ENCODE results near the gene LAPTM5. TPM values are rescaled to one million over a fixed set of nuclear protein-coding genes. Genes with fewer than 3 reads are reported as not detected.

LAPTM5 gene
- total RNA-seq, 4 donors from 2014 or later: 2.3 to 14.8 (median 10.1) TPM

DNA sequence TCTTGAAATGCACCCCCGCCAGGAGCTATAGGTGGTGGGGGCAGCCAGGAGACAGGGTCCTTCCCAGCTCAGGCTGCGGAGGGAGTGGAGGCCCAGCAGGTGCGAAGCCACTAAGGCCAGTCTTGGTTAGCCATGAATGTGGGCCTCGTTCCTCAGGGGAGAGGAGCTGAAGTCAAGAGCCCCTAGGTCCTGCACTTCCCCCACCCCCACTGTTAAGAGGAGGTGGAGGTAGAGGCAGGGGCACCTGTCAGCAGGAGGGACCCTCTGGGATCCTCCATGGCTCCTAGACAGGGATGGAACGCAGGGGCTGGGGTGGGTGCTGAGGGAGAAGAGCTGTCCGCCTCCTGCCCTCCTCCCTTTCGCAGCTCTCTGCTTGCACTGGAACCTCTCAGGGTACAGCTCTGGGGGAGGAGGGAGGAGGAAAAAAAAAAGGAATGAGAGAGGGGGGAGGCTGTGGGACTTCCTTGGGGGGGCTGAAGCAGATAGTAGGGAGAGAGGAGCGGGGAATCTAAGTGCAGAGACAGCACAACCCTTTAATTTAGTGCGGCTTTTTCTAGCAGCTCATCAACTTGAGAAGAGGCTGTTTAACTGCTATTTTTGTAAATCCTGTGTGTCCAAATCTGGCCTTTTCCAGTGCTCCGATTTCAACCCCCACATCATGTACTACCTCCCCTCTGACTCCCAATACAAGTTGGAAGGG, 71.2 kb downstream of the LAPTM5 start:
- no peak overlapping the region for H3K4me3 ChIP-seq
- in situ Hi-C loops (cut with MboI; ENCODE audit: low sequenced_read_pairs in 4 of 4) (loop anchor here in 3 of 4 donors (25.0 kb wide), 4 partner anchors 899 to 1899 kb away; partner anchors contain the start of genes MECR (in 1 of the 3) and PTPRU (in 1 of the 3)), intact Hi-C loops (cut with DNase I; ENCODE audit: low total_unique reads) (no loop called here)
- ATAC-seq (no peak), DNase-seq (no peak)
- H3K4me1 ChIP-seq: no peaks in the 10 kb centered on the region
- H3K36me3 ChIP-seq: no peaks in the 10 kb centered on the region
- no peaks in the 10 kb centered on the region for H3K9me3 ChIP-seq
- H3K27me3 ChIP-seq: peaks cover 29 to 33% (median 31%) of the 10 kb centered on the region in 3 donors
- H3K27ac ChIP-seq: no peak overlapping the region
- TF ChIP-seq, protein P1, sequence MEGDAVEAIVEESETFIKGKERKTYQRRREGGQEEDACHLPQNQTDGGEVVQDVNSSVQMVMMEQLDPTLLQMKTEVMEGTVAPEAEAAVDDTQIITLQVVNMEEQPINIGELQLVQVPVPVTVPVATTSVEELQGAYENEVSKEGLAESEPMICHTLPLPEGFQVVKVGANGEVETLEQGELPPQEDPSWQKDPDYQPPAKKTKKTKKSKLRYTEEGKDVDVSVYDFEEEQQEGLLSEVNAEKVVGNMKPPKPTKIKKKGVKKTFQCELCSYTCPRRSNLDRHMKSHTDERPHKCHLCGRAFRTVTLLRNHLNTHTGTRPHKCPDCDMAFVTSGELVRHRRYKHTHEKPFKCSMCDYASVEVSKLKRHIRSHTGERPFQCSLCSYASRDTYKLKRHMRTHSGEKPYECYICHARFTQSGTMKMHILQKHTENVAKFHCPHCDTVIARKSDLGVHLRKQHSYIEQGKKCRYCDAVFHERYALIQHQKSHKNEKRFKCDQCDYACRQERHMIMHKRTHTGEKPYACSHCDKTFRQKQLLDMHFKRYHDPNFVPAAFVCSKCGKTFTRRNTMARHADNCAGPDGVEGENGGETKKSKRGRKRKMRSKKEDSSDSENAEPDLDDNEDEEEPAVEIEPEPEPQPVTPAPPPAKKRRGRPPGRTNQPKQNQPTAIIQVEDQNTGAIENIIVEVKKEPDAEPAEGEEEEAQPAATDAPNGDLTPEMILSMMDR (IDR thresholded peaks at IDR 0.05 in 4 of 5, conservative IDR thresholded peaks at IDR 0.05 in 1 of 5): no peak
- no peak for TF ChIP-seq POLR2A (IDR thresholded peaks at IDR 0.05)

DNA sequence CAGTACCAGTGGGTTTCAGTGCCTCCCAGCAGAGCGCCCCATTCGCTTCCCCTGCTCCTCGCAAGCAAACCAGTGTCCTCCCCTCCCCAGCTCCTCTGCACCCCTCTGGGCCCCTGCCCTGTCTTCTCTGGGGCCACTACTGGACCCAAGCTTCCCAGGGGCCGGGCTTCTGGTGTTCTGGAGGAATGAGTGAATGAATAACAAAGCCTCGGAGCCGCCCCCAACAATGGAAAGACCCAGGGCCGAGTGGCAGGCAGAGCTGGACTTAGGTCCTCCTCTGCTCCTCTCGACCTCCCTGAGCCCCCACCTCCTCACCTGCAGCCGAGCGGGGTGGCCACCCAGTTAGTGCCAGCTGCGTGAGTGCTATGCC, 71.8 kb downstream of the LAPTM5 start:
- TF ChIP-seq, protein P1 (IDR thresholded peaks at IDR 0.05 in 4 of 5, conservative IDR thresholded peaks at IDR 0.05 in 1 of 5): no peak
- no peak for TF ChIP-seq POLR2A (IDR thresholded peaks at IDR 0.05)
- Histone ChIP-seq H3K4me3 (no peak overlapping the region), H3K4me1 (no peaks in the 10 kb centered on the region), H3K27ac (no peak overlapping the region), H3K27me3 (peaks cover 29 to 36% (median 31%) of the 10 kb centered on the region in 3 donors), H3K36me3 (no peaks in the 10 kb centered on the region), H3K9me3 (no peaks in the 10 kb centered on the region)
- DNase-seq (no peak), ATAC-seq (no peak)
- in situ Hi-C loops (cut with MboI; ENCODE audit: low sequenced_read_pairs in 4 of 4) (loop anchor here in 3 of 4 donors (25.0 kb wide), 4 partner anchors 898 to 1898 kb away; partner anchors contain the start of genes MECR (in 1 of the 3) and PTPRU (in 1 of the 3)), intact Hi-C loops (cut with DNase I; ENCODE audit: low total_unique reads) (no loop called here)

DNA sequence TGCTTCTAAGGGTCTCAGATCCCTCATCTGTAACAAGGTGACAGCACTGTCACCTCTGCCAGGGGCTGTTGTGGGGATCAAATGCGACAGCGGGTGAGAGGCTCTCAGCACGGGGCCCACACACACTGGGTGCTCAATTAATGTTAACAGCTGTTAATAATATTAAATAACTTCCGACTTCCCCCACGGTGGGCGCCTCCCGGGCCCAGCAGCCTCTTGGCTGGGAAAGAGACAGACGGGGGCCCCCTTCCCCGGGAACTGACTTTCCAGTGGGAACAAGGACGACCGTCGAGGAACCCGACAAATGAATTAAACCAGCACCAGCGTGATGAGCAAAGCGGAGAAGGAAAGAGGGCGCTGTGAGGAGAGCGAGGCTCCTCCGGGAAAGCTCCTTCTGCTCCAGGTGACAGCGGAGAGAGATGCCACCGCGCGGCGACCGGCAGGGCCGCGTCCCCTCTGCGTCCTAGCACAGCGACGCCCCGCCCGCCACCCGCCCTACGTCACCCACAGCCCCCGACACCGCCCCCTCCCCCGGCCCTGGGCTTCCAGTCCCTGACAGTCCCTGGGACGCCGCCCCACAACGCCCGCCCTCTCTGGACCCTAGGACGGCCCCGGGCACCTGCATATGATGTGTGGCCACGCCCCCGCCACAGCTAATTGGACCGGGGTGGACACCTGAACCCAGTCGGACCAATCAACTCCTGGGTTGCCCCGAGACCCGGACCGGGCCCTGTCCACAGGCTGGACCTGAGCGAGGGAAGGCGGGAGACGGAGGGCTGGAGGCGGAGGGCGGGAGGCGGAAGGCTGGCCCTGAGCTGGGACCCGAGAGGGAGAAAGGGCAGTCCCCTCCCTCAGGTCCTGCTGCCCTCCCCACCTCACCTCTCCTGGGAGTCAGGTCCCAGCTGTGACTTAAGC, 72.4 kb downstream of the LAPTM5 start:
- H3K27ac ChIP-seq: no peak overlapping the region
- no peaks in the 10 kb centered on the region for H3K9me3 ChIP-seq
- no peak for DNase-seq
- intact Hi-C loops (cut with DNase I; ENCODE audit: low total_unique reads) (loop anchor here (5.0 kb wide), 1 partner anchor 938 kb away; no protein-coding TSS in a partner anchor), in situ Hi-C loops (cut with MboI; ENCODE audit: low sequenced_read_pairs in 4 of 4) (loop anchor here in 3 of 4 donors (25.0 kb wide), 4 partner anchors 898 to 1898 kb away; partner anchors contain the start of genes MECR (in 1 of the 3) and PTPRU (in 1 of the 3))
- no peak for ATAC-seq
- no peaks in the 10 kb centered on the region for H3K4me1 ChIP-seq
- TF ChIP-seq, protein P1 (IDR thresholded peaks at IDR 0.05 in 4 of 5, conservative IDR thresholded peaks at IDR 0.05 in 1 of 5): no peak
- TF ChIP-seq POLR2A (IDR thresholded peaks at IDR 0.05): no peak
- peaks cover 31 to 40% (median 32%) of the 10 kb centered on the region in 3 donors for H3K27me3 ChIP-seq
- no peak overlapping the region for H3K4me3 ChIP-seq
- no peaks in the 10 kb centered on the region for H3K36me3 ChIP-seq

DNA sequence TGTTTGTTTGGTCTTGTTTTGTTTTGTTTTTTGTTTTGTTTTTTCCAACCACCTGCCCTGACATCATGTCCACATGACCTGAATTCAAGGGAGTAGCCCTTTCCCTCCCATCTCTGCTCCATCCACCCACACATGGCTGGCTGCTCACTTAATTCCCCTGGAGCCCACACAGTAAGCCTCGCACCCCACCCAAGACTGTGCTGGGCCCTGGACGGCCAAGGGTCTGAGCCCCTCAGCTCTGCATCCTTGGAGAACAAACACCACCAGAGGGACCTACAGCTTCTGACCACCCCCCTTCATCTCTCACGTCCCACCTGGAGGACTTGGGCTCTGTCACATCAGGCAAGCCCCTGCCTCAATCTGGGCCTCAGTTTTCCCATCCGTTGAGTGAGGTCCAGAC, 73.3 kb downstream of the LAPTM5 start:
- Histone ChIP-seq H3K4me1 (no peaks in the 10 kb centered on the region), H3K36me3 (no peaks in the 10 kb centered on the region), H3K4me3 (no peak overlapping the region), H3K27ac (no peak overlapping the region), H3K9me3 (no peaks in the 10 kb centered on the region), H3K27me3 (peaks cover 31 to 40% (median 32%) of the 10 kb centered on the region in 3 donors)
- no peak for DNase-seq
- in situ Hi-C loops (cut with MboI; ENCODE audit: low sequenced_read_pairs in 4 of 4) (loop anchor here in 3 of 4 donors (25.0 kb wide), 4 partner anchors 897 to 1897 kb away; partner anchors contain the start of genes MECR (in 1 of the 3) and PTPRU (in 1 of the 3)), intact Hi-C loops (cut with DNase I; ENCODE audit: low total_unique reads) (loop anchor here (5.0 kb wide), 1 partner anchor 937 kb away; no protein-coding TSS in a partner anchor)
- TF ChIP-seq POLR2A (IDR thresholded peaks at IDR 0.05): no peak
- TF ChIP-seq, protein P1 (IDR thresholded peaks at IDR 0.05 in 4 of 5, conservative IDR thresholded peaks at IDR 0.05 in 1 of 5): no peak
- ATAC-seq: no peak

All from gastrocnemius medialis (tissue), 4 donors.